ENCODE data around the gene IFT43. TPM values are rescaled to one million over a fixed set of nuclear protein-coding genes. Genes with fewer than 3 reads are reported as not detected.

The IFT43 gene
- total and polyA plus RNA-seq, 10 of the 15 experiments (the other 5 are each of a cell fraction or from before 2014, with no cell fraction given), result 8.2 to 24.8 (median 14.0) TPM

DNA sequence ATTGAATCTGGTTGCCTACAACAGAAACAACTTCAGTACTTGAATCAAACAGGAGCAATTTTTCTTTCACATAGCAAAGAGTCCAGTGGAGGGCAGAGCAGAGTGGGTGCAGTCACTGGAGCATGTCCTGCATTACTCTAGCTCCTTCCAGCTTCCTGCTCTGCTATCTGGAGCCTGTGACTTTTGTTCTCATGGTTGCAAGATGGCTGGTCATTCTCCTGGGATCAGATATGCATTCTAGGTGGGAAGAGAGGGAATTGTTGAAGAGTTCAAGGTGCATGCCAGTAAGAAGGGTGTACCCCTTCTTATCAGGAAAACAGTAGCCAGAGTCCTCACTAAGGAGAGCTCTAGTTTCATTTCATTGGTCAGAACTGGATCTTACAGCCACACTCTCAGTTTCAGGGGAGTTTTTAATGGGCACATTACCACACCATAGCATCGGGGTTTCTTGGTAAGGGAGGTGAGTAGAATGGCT, 8.0 kb downstream of the IFT43 start (continued):
- TF ChIP-seq USF1 (IDR thresholded peaks at IDR 0.05; ENCODE audit: borderline replicate concordance, extremely low read length, insufficient read depth, low read depth, low read length) (no peak), BHLHE40 (IDR thresholded peaks at IDR 0.05; ENCODE audit: borderline replicate concordance in 1 of 2, low read depth in 2 of 2, low read length in 1 of 2) (no peak), ZBTB33 (IDR thresholded peaks at IDR 0.05) (no peak), SREBF2 (IDR thresholded peaks at IDR 0.05; ENCODE audit: low read length) (no peak), ZNF592 (IDR thresholded peaks at IDR 0.05) (no peak), SP1 (IDR thresholded peaks at IDR 0.05; ENCODE audit: low read depth, low read length) (no peak), ETV6 (conservative IDR thresholded peaks at IDR 0.05 in 1 of 2, IDR thresholded peaks at IDR 0.05 in 1 of 2; ENCODE audit: borderline replicate concordance in 1 of 2, low read depth in 1 of 2) (no peak), MTA2 (IDR thresholded peaks at IDR 0.05; ENCODE audit: low read depth) (peak; percentile 25; the same call in 1 of the 2 replicates), EED (IDR thresholded peaks at IDR 0.05; ENCODE audit: low read depth) (peak; percentile 59), NFIC (IDR thresholded peaks at IDR 0.05; ENCODE audit: low read depth, low read length) (no peak; the same call in 1 of the 2 replicates), SMAD5 (IDR thresholded peaks at IDR 0.05; ENCODE audit: low read depth) (no peak), ZNF622 (IDR thresholded peaks at IDR 0.05) (no peak), MEF2A (IDR thresholded peaks at IDR 0.05; ENCODE audit: insufficient read depth, low read depth, low read length) (no peak), SKIL (IDR thresholded peaks at IDR 0.05; ENCODE audit: low read depth, poor library complexity, severe bottlenecking) (no peak), MYB (IDR thresholded peaks at IDR 0.05; ENCODE audit: borderline replicate concordance, low read depth, low read length) (no peak), ZSCAN29 (IDR thresholded peaks at IDR 0.05) (no peak), SMARCA5 (IDR thresholded peaks at IDR 0.05) (no peak)
- TF ChIP-seq, protein P1, sequence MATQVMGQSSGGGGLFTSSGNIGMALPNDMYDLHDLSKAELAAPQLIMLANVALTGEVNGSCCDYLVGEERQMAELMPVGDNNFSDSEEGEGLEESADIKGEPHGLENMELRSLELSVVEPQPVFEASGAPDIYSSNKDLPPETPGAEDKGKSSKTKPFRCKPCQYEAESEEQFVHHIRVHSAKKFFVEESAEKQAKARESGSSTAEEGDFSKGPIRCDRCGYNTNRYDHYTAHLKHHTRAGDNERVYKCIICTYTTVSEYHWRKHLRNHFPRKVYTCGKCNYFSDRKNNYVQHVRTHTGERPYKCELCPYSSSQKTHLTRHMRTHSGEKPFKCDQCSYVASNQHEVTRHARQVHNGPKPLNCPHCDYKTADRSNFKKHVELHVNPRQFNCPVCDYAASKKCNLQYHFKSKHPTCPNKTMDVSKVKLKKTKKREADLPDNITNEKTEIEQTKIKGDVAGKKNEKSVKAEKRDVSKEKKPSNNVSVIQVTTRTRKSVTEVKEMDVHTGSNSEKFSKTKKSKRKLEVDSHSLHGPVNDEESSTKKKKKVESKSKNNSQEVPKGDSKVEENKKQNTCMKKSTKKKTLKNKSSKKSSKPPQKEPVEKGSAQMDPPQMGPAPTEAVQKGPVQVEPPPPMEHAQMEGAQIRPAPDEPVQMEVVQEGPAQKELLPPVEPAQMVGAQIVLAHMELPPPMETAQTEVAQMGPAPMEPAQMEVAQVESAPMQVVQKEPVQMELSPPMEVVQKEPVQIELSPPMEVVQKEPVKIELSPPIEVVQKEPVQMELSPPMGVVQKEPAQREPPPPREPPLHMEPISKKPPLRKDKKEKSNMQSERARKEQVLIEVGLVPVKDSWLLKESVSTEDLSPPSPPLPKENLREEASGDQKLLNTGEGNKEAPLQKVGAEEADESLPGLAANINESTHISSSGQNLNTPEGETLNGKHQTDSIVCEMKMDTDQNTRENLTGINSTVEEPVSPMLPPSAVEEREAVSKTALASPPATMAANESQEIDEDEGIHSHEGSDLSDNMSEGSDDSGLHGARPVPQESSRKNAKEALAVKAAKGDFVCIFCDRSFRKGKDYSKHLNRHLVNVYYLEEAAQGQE (IDR thresholded peaks at IDR 0.05; ENCODE audit: low read depth, low read length), result no peak
